ENCODE results near the gene NCBP3. TPM values are rescaled to one million over a fixed set of nuclear protein-coding genes. Genes with fewer than 3 reads are reported as not detected.

NCBP3 gene
- total and polyA plus RNA-seq, 2 of the 4 experiments (the other 2 are of a cell fraction): 10.8 to 13.5 TPM

DNA sequence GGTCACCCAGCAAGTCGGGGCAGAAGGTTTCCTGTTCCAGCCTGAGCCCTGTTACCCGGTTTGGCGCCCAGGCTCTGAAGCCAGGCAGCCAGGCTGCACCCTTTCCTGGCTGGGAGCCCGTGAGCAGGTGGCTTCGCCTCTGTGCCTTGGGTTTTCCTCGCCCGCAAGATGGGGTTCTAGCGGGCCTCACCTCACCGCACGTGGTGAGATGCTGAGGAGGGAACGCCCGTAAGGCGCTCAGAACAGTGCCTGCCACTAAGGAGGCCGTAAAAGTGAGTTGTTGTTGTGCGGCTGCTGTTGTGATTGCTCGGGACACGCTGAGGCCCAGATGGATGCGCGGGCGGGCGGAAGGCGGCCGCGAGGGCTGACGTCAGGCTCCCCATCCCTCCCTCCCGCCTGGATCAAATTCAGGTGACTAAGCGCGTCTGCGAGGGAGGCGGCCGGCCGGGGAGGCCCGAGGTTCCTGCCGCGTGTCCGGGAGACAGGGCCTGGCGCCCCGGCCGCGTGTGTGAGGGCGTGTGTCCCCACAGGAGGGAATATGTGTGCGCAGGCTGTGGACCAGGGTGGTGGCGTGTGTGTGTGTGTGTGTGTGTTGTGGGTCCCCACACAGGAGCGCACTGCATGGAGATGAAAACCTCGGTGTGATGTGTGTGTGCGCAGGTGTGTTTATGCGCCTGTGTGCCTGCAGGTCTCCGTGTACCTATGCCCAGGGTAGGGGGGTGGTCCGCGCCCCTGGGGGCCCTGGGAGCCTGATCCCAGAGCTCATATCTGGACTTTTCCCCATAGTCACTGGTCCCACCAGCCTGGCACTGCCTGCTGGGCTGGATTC is 42.5 kb upstream of the NCBP3 start (continued):
- no peak for TF ChIP-seq CHD1 (IDR thresholded peaks at IDR 0.05; ENCODE audit: low read depth, low read length)

DNA sequence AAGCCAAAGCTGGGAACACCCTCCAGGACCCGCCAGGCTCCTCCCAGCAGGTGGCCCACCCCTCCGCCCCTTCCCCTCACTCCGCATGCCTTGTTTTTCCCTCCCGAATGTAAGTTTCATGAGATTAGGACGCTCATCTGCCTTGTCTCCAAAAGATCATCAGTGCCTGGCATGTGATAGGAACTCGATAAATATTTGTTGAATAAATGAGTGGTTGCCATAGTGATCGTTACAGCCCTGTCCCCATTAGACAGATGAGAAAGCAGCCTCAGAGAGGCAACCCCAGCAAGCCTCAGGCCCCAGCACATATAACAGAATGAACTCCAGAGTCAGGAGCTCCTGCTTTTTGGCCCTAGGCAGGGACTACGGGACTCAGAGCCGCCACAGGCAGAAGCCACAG is 41.8 kb upstream of the NCBP3 start:
- Histone ChIP-seq H2BK120ac (ENCODE audit: low read depth, low read length) (peak overlapping the region; percentile 75), H3K18ac (ENCODE audit: low read depth, low read length) (no peak overlapping the region), H4K20me1 (ENCODE audit: insufficient read depth, low read length) (peaks cover 6% of the 10 kb centered on the region; the same call in 1 of the 2 replicates), H3K4me2 (ENCODE audit: low read depth, low read length) (no peak overlapping the region), H3K27me3 (ENCODE audit: control insufficient read depth, insufficient read depth, low read length) (no peaks in the 10 kb centered on the region), H2AK9ac (replicated peaks; ENCODE audit: low read depth, low read length, poor library complexity) (peak overlapping the region; percentile 96), H2BK15ac (ENCODE audit: low read depth, low read length) (peak overlapping the region; percentile 82; the same call in 2 of the 3 replicates), H3K79me1 (ENCODE audit: low read depth in 1 of 2, low read length in 2 of 2) (peaks cover 14 to 56% of the 10 kb centered on the region in 2 experiments; a peak in 3 of 4 replicates), H3K23ac (ENCODE audit: low read depth, low read length) (no peak overlapping the region), H3K4ac (ENCODE audit: low read depth, low read length) (peak overlapping the region; percentile 81), H2BK20ac (ENCODE audit: low read depth, low read length) (peak overlapping the region; percentile 47; the same call in 1 of the 2 replicates), H2AFZ (replicated peaks; ENCODE audit: low read length, poor library complexity) (peak overlapping the region; percentile 97), H3K9me1 (ENCODE audit: insufficient read depth, low read length) (peaks cover 15% of the 10 kb centered on the region), H2BK5ac (ENCODE audit: low read depth, low read length, poor library complexity, severe bottlenecking) (peak overlapping the region; percentile 86), H2AK5ac (ENCODE audit: low read depth, low read length) (peak overlapping the region; percentile 22), H3K36me3 (ENCODE audit: control insufficient read depth, insufficient read depth, low read length) (peaks cover 4% of the 10 kb centered on the region; the same call in 1 of the 2 replicates), H4K91ac (ENCODE audit: insufficient read depth, low read depth, low read length) (peak overlapping the region; percentile 81), H3K4me3 (ENCODE audit: insufficient read depth, low read depth, low read length) (no peak overlapping the region), H4K5ac (ENCODE audit: low read depth, low read length) (peak overlapping the region; percentile 1; the same call in 1 of the 2 replicates), H3K56ac (ENCODE audit: extremely low read depth, insufficient read depth, low read length) (peak overlapping the region; percentile 49), H4K8ac (ENCODE audit: low read depth in 2 of 2, low read length in 2 of 2) (peak overlapping the region; percentile 73 to 95), H3K14ac (replicated peaks; ENCODE audit: low read depth, low read length) (no peak overlapping the region), H3K9me3 (ENCODE audit: control insufficient read depth, insufficient read depth, low read length) (no peaks in the 10 kb centered on the region), H3K9ac (ENCODE audit: low read depth, low read length) (no peak overlapping the region), H3K4me1 (ENCODE audit: control insufficient read depth, insufficient read depth, low read length) (peaks cover 46% of the 10 kb centered on the region), H3K27ac (ENCODE audit: insufficient read depth, low read length) (peak overlapping the region; percentile 72)
- POLR2A ChIA-PET (ENCODE audit: unreplicated experiment): no interaction called here
- no TSS peak for BruUV-seq (replicated peaks)
- in situ Hi-C loops (cut with MboI; ENCODE audit: low sequenced_read_pairs) (no loop called here), intact Hi-C loops (cut with micrococcal nuclease) (loop anchor here (2.0 kb wide), 1 partner anchor 25 kb away; no protein-coding TSS in a partner anchor), dilution Hi-C loops (cut with HindIII; ENCODE audit: low sequenced_read_pairs, unreplicated experiment) (no loop called here)
- CTCF ChIA-PET: no interaction called here
- ATAC-seq (ENCODE audit: low read depth) (no peak), DNase-seq (no peak)
- WGBS, 2 experiments (ENCODE audit: extremely low coverage in 2 of 2, insufficient read length in 1 of 2): no CpG with 5 or more reads among the region's 9 CpGs
- TF ChIP-seq RFX5 (IDR thresholded peaks at IDR 0.05; ENCODE audit: low read depth, low read length) (no peak), SMC3 (IDR thresholded peaks at IDR 0.05; ENCODE audit: low read depth, low read length) (no peak), RCOR1 (IDR thresholded peaks at IDR 0.05; ENCODE audit: insufficient replicate concordance, low read length) (no peak), RAD21 (IDR thresholded peaks at IDR 0.05; ENCODE audit: low read length) (no peak), CEBPB (IDR thresholded peaks at IDR 0.05; ENCODE audit: low read depth, low read length) (no peak), MAZ (IDR thresholded peaks at IDR 0.05; ENCODE audit: borderline replicate concordance, low read depth, low read length) (no peak), MAFK (IDR thresholded peaks at IDR 0.05; ENCODE audit: low read depth, low read length) (no peak), FOS (IDR thresholded peaks at IDR 0.05; ENCODE audit: low read depth, low read length) (no peak), MXI1 (IDR thresholded peaks at IDR 0.05; ENCODE audit: borderline replicate concordance, low read depth, low read length) (no peak), NFE2L2 (IDR thresholded peaks at IDR 0.05; ENCODE audit: low read depth, low read length) (no peak)
- TF ChIP-seq, protein P1, sequence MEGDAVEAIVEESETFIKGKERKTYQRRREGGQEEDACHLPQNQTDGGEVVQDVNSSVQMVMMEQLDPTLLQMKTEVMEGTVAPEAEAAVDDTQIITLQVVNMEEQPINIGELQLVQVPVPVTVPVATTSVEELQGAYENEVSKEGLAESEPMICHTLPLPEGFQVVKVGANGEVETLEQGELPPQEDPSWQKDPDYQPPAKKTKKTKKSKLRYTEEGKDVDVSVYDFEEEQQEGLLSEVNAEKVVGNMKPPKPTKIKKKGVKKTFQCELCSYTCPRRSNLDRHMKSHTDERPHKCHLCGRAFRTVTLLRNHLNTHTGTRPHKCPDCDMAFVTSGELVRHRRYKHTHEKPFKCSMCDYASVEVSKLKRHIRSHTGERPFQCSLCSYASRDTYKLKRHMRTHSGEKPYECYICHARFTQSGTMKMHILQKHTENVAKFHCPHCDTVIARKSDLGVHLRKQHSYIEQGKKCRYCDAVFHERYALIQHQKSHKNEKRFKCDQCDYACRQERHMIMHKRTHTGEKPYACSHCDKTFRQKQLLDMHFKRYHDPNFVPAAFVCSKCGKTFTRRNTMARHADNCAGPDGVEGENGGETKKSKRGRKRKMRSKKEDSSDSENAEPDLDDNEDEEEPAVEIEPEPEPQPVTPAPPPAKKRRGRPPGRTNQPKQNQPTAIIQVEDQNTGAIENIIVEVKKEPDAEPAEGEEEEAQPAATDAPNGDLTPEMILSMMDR (conservative IDR thresholded peaks at IDR 0.05; ENCODE audit: low read depth, low read length): no peak
- TF ChIP-seq, protein P2, sequence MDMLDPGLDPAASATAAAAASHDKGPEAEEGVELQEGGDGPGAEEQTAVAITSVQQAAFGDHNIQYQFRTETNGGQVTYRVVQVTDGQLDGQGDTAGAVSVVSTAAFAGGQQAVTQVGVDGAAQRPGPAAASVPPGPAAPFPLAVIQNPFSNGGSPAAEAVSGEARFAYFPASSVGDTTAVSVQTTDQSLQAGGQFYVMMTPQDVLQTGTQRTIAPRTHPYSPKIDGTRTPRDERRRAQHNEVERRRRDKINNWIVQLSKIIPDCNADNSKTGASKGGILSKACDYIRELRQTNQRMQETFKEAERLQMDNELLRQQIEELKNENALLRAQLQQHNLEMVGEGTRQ (IDR thresholded peaks at IDR 0.05; ENCODE audit: low read depth, low read length): no peak

Measured in IMR-90 (cell line).